Fibroblast of mammary gland (primary cell): Measurements from ENCODE around the gene MGAT5.

Experiments
- DNase-seq: peaks from one replicate; pipeline ENCODE4 v3.0.0-alpha.2; 2010; ENCODE audit warnings: low read depth
- H3K4me3 ChIP-seq: 2 replicates; pipeline ENCODE4 v1.5.1; 2011; ENCODE audit warnings: low read depth, mild to moderate bottlenecking, low read length, moderate library complexity; ENCODE audit not compliant: control insufficient read depth
- CTCF ChIP-seq: conservative IDR thresholded peaks from 2 replicates; pipeline ENCODE4 v1.5.1; 2011; ENCODE audit warnings: low read depth, low read length, inconsistent platforms; ENCODE audit not compliant: control insufficient read depth, insufficient read depth

MGAT5 gene

GRCh38 chr2:134502104-134502503 lies 248.2 kb downstream of the MGAT5 start:
- H3K4me3 ChIP-seq: no peak overlapping the region
- no peak for TF ChIP-seq CTCF
- DNase-seq: no peak
